IPS-20b (cell line): ENCODE measurements around the gene AFG1L.

ENCODE experiments used
- H3K27ac ChIP-seq: one replicate; pipeline ENCODE4 v1.5.1; 2013; ENCODE audit warnings: low read length
- H3K27me3 ChIP-seq: 2 replicates; pipeline ENCODE4 v1.6.1; 2013; ENCODE audit warnings: mild to moderate bottlenecking, low read length, inconsistent platforms; ENCODE audit not compliant: insufficient read depth
- H3K36me3 ChIP-seq: 2 replicates; pipeline ENCODE4 v1.6.1; 2013; ENCODE audit warnings: low read depth, mild to moderate bottlenecking, inconsistent platforms, low read length, moderate library complexity; ENCODE audit not compliant: insufficient read depth
- H3K4me1 ChIP-seq: 2 replicates; pipeline ENCODE4 v1.6.1; 2013; ENCODE audit warnings: mild to moderate bottlenecking, control low read depth, inconsistent platforms, low read length, moderate library complexity; ENCODE audit not compliant: insufficient read depth
- H3K4me3 ChIP-seq: 2 replicates; pipeline ENCODE4 v1.5.1; 2013; ENCODE audit warnings: mild to moderate bottlenecking, low read length, inconsistent platforms
- H3K9ac ChIP-seq: 2 replicates; pipeline ENCODE4 v1.6.1; 2013; ENCODE audit warnings: low read depth, mild to moderate bottlenecking, inconsistent platforms, low read length, moderate library complexity
- H3K9me3 ChIP-seq: 2 replicates; pipeline ENCODE4 v1.6.1; 2013; ENCODE audit warnings: mild to moderate bottlenecking, low read depth, low read length, inconsistent platforms; ENCODE audit not compliant: insufficient read depth

AFG1L gene

GRCh38 chr6:108423982-108424705 is 129.3 kb downstream of the AFG1L start:
- no peaks in the 10 kb centered on the region for H3K36me3 ChIP-seq
- H3K27ac ChIP-seq = no peak overlapping the region
- no peaks in the 10 kb centered on the region for H3K9me3 ChIP-seq
- no peak overlapping the region for H3K9ac ChIP-seq
- no peaks in the 10 kb centered on the region for H3K27me3 ChIP-seq
- H3K4me3 ChIP-seq = no peak overlapping the region
- no peaks in the 10 kb centered on the region for H3K4me1 ChIP-seq

DNA sequence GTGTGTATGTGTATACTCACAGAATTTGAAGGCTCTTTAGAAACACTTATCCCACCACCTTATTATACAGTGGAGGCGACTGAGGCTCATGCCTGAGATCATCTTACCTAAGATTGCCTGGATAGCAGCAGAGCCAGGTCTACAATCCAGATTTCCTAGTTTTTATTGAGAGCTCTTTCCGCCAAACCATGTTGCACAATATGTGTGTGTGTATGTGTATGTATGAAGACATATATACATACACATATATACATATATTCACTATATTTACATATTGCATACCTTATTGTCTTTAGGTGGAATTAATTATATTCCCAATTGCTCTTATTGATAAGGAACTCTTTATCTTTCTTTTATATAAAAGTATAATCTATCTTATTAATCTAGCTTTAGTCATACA is 130.6 kb downstream of the AFG1L start:
- H3K9ac ChIP-seq = no peak overlapping the region
- no peak overlapping the region for H3K27ac ChIP-seq
- H3K27me3 ChIP-seq = no peaks in the 10 kb centered on the region
- H3K4me1 ChIP-seq = no peaks in the 10 kb centered on the region
- no peaks in the 10 kb centered on the region for H3K36me3 ChIP-seq
- no peaks in the 10 kb centered on the region for H3K9me3 ChIP-seq
- no peak overlapping the region for H3K4me3 ChIP-seq

DNA sequence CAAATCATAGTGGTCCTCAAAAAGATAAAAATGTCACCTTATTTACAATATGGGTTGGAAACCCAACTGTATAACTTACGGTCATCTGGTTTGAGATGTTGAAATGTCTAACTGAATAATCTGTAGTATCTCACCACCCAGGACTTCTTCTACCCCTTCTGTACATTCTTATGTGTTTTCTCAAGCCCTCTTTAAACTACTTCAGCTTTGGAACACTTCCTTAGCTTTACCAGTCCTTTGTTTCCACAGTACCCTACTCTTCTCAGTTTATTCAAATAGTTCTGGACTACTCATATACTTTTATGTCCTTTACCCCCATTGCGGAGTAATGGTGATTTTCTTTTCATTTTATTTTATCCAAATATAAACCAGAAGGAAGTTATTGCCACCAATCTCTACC is 137.3 kb downstream of the AFG1L start:
- Histone ChIP-seq H3K36me3 (no peaks in the 10 kb centered on the region), H3K27ac (no peak overlapping the region), H3K9me3 (no peaks in the 10 kb centered on the region), H3K9ac (no peak overlapping the region), H3K4me1 (no peaks in the 10 kb centered on the region), H3K4me3 (no peak overlapping the region), H3K27me3 (no peaks in the 10 kb centered on the region)

GRCh38 chr6:108432792-108433191 is 137.9 kb downstream of the AFG1L start:
- no peaks in the 10 kb centered on the region for H3K4me1 ChIP-seq
- no peaks in the 10 kb centered on the region for H3K9me3 ChIP-seq
- H3K27ac ChIP-seq = no peak overlapping the region

GRCh38 chr6:108434222-108434621 is 139.4 kb downstream of the AFG1L start:
- H3K27ac ChIP-seq = no peak overlapping the region
- H3K9me3 ChIP-seq = no peaks in the 10 kb centered on the region
- no peaks in the 10 kb centered on the region for H3K4me1 ChIP-seq
- no peak overlapping the region for H3K9ac ChIP-seq
- H3K36me3 ChIP-seq = no peaks in the 10 kb centered on the region
- no peaks in the 10 kb centered on the region for H3K27me3 ChIP-seq
- no peak overlapping the region for H3K4me3 ChIP-seq

More at GRCh38 chr6:108432792-108433191, 137.9 kb downstream of the AFG1L start:
- Histone ChIP-seq H3K9ac (no peak overlapping the region), H3K36me3 (no peaks in the 10 kb centered on the region), H3K27me3 (no peaks in the 10 kb centered on the region), H3K4me3 (no peak overlapping the region)

DNA sequence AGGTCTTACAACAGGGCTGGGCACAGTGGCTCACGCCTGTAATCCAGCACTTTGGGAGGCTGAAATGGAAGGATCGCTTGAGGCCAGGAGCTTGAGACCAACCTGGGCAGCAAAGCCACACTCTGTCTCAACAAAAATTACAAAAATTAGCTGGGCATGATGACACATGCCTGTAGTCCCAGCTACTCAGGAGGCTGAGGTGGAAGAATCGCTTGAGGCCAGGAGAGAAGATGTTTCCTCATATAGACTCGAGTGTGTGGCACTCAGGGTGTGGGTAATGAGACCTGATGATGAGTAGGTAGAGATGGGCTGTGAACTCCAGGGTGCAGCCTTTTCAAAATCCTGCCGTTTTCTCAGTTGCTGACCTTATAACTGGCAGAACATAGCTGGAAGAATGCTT is 140.5 kb downstream of the AFG1L start:
- H3K4me3 ChIP-seq = no peak overlapping the region
- H3K27ac ChIP-seq = no peak overlapping the region
- H3K9ac ChIP-seq = no peak overlapping the region
- no peaks in the 10 kb centered on the region for H3K36me3 ChIP-seq
- no peaks in the 10 kb centered on the region for H3K4me1 ChIP-seq
- H3K27me3 ChIP-seq = no peaks in the 10 kb centered on the region
- H3K9me3 ChIP-seq = no peaks in the 10 kb centered on the region

DNA sequence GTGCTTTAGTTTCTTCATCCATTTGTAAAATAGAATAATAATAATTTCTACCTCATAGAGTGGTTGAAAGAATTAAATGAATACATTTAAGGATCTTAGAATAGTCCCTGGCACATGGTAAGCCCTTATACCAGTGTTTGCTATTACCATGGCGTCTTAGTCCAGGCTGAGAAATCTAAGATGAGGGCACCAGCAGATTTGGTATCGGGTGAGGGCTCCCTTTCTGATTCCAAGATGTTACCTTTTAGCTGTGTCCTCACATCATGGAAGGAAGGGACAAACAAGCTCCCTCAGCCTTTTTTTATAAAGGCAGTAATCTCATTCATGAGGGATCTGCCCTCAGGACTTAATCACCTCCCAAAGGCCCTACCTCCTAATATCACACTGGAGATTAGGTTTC is 141.9 kb downstream of the AFG1L start:
- Histone ChIP-seq H3K9me3 (no peaks in the 10 kb centered on the region), H3K9ac (no peak overlapping the region), H3K4me1 (no peaks in the 10 kb centered on the region), H3K27ac (no peak overlapping the region), H3K36me3 (no peaks in the 10 kb centered on the region), H3K4me3 (no peak overlapping the region), H3K27me3 (no peaks in the 10 kb centered on the region)

DNA sequence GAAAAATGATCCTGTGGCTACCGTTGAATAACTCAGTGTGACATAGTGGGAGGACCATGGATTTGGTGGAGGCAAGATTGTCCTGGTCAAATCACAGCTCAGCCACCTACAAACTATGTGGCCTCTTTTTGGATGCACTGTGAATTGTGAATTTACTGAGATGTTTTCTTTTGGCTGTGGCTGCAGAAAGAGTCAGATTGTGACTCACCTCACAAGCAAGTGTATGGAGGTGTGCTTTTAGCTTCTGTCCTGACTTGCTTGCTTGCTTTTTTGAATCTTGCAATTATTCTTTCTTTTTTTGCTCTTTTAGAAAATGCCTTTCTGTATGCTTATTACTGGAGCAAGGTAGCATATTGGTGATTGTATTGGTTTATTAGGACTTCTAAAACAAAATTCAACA is 143.0 kb downstream of the AFG1L start:
- Histone ChIP-seq H3K4me1 (no peaks in the 10 kb centered on the region), H3K27me3 (no peaks in the 10 kb centered on the region), H3K27ac (no peak overlapping the region), H3K4me3 (no peak overlapping the region), H3K9ac (no peak overlapping the region), H3K36me3 (no peaks in the 10 kb centered on the region), H3K9me3 (no peaks in the 10 kb centered on the region)

GRCh38 chr6:108438918-108439317 is 144.1 kb downstream of the AFG1L start:
- Histone ChIP-seq H3K27ac (no peak overlapping the region), H3K36me3 (no peaks in the 10 kb centered on the region), H3K9ac (no peak overlapping the region), H3K27me3 (no peaks in the 10 kb centered on the region), H3K4me3 (no peak overlapping the region), H3K9me3 (no peaks in the 10 kb centered on the region), H3K4me1 (no peaks in the 10 kb centered on the region)

- Histone ChIP-seq H3K9ac (no peak overlapping the region), H3K4me1 (no peaks in the 10 kb centered on the region), H3K9me3 (no peaks in the 10 kb centered on the region), H3K27ac (no peak overlapping the region), H3K4me3 (no peak overlapping the region), H3K36me3 (no peaks in the 10 kb centered on the region), H3K27me3 (no peaks in the 10 kb centered on the region)
Observed at GRCh38 chr6:108441141-108441540, 146.3 kb downstream of the AFG1L start.

GRCh38 chr6:108442770-108443520 is 148.1 kb downstream of the AFG1L start:
- H3K36me3 ChIP-seq = no peaks in the 10 kb centered on the region
- H3K9ac ChIP-seq = no peak overlapping the region
- no peaks in the 10 kb centered on the region for H3K4me1 ChIP-seq
- no peaks in the 10 kb centered on the region for H3K9me3 ChIP-seq
- H3K27ac ChIP-seq = no peak overlapping the region
- no peak overlapping the region for H3K4me3 ChIP-seq
- H3K27me3 ChIP-seq = no peaks in the 10 kb centered on the region

- Histone ChIP-seq H3K4me3 (no peak overlapping the region), H3K36me3 (no peaks in the 10 kb centered on the region), H3K4me1 (no peaks in the 10 kb centered on the region), H3K27ac (no peak overlapping the region), H3K27me3 (no peaks in the 10 kb centered on the region), H3K9ac (no peak overlapping the region), H3K9me3 (no peaks in the 10 kb centered on the region)
Observed at GRCh38 chr6:108446629-108447150, 151.8 kb downstream of the AFG1L start.
